HepG2 (cell line): Measurements from ENCODE around the gene ADGRG1. TPM values are rescaled to one million over a fixed set of nuclear protein-coding genes. Genes with fewer than 3 reads are reported as not detected.

ENCODE experiments used
- EED ChIP-seq: sonication (generic); formaldehyde crosslinking; IDR thresholded peaks from 2 replicates; pipeline ENCODE4 v1.5.0; 2020; ENCODE audit warnings: mild to moderate bottlenecking, missing genetic modification reagents
- ELF1 ChIP-seq: sonication (generic); formaldehyde crosslinking; IDR thresholded peaks from 2 replicates; pipeline ENCODE4 v1.4.0; 2020; ENCODE audit warnings: missing genetic modification reagents
- GABPA ChIP-seq, 2 experiments: IDR thresholded peaks; 2 replicates each; pipeline ENCODE4 v1.6.1; 2011 to 2016; ENCODE audit warnings: low read depth in 2 of 2, low read length in 1 of 2, missing biosample characterization in 1 of 2, missing genetic modification characterization in 1 of 2
- HMGXB4 ChIP-seq, 2 experiments: sonication (generic) in 1 of 2; formaldehyde crosslinking in 1 of 2; IDR thresholded peaks; 2 replicates each; pipeline versions ENCODE4 v1.4.0 to v1.6.1; 2018 to 2020; ENCODE audit warnings: missing genetic modification reagents in 2 of 2, borderline replicate concordance in 1 of 2, low read depth in 1 of 2, mild to moderate bottlenecking in 1 of 2, missing biosample characterization in 1 of 2
- MLX ChIP-seq: IDR thresholded peaks from 2 replicates; pipeline ENCODE4 v1.6.1; 2016
- NFATC3 ChIP-seq: sonication (generic); formaldehyde crosslinking; IDR thresholded peaks from 2 replicates; pipeline ENCODE4 v1.5.1; 2020; ENCODE audit warnings: mild to moderate bottlenecking, missing genetic modification reagents
- RCOR2 ChIP-seq: IDR thresholded peaks from 2 replicates; pipeline ENCODE4 v1.6.1; 2016; ENCODE audit warnings: missing biosample characterization, missing genetic modification reagents
- SIN3B ChIP-seq: fragments of 150-350 bp; IDR thresholded peaks from 2 replicates; pipeline ENCODE4 v1.6.1; 2014; ENCODE audit warnings: low read length
- SKI ChIP-seq: fragments of 450-650 bp; IDR thresholded peaks from one replicate; pipeline ENCODE4 v1.6.1; 2018; ENCODE audit warnings: mild to moderate bottlenecking; ENCODE audit not compliant: partially characterized antibody
- ZC3H4 ChIP-seq: sonication (generic); formaldehyde crosslinking; IDR thresholded peaks from 2 replicates; pipeline ENCODE4 v1.4.0; 2020; ENCODE audit warnings: missing genetic modification reagents, borderline replicate concordance
- ZFYVE20 ChIP-seq: sonication (generic); formaldehyde crosslinking; IDR thresholded peaks from 2 replicates; pipeline ENCODE4 v1.8.0; 2023; ENCODE audit warnings: low read depth, mild to moderate bottlenecking, moderate library complexity, missing genetic modification reagents, borderline replicate concordance
- ZNF230 ChIP-seq: sonication (generic); formaldehyde crosslinking; IDR thresholded peaks from 2 replicates; pipeline ENCODE4 v1.4.0; 2020; ENCODE audit warnings: mild to moderate bottlenecking, missing genetic modification reagents
- ZNF256 ChIP-seq: sonication (generic); formaldehyde crosslinking; conservative IDR thresholded peaks from 2 replicates; pipeline ENCODE4 v1.4.0; 2020; ENCODE audit warnings: missing genetic modification reagents
- ZNF558 ChIP-seq: sonication (generic); formaldehyde crosslinking; IDR thresholded peaks from 2 replicates; pipeline ENCODE4 v1.9.0; 2022; ENCODE audit warnings: mild to moderate bottlenecking, missing genetic modification reagents, borderline replicate concordance
- ZNF652 ChIP-seq: IDR thresholded peaks from 2 replicates; pipeline ENCODE4 v1.6.1; 2016; ENCODE audit warnings: low read depth, borderline replicate concordance
- ZNF704 ChIP-seq: sonication (generic); formaldehyde crosslinking; IDR thresholded peaks from 2 replicates; pipeline ENCODE4 v1.8.1; 2023; ENCODE audit warnings: mild to moderate bottlenecking, inconsistent platforms, moderate library complexity, missing genetic modification reagents, borderline replicate concordance
- ZNF709 ChIP-seq: sonication (generic); formaldehyde crosslinking; IDR thresholded peaks from 2 replicates; pipeline ENCODE4 v1.5.0; 2020; ENCODE audit warnings: mild to moderate bottlenecking, missing genetic modification reagents
- ZNF746 ChIP-seq: sonication (generic); formaldehyde crosslinking; IDR thresholded peaks from 2 replicates; pipeline ENCODE4 v1.8.0; 2022; ENCODE audit warnings: mild to moderate bottlenecking, missing genetic modification reagents
- polyA plus RNA-seq, 8 experiments: library from polyadenylated mRNA; depleted of rRNA in 3 of 8; stranded (reverse) in 7 of 8; unstranded in 1 of 8; fragments of >200 nt; fragmentation: Illumina TruSeq in 4 of 8; extraction: Trizol in 4 of 8; gene quantifications; 2 replicates each; pipeline versions ENCODE4 v1.2.1 to v1.2.3, GENCODE V29; 2011 to 2016; ENCODE audit warnings: low read depth in 4 of 8, missing spikeins in 1 of 8, mixed read lengths in 1 of 8; ENCODE audit not compliant: insufficient read depth in 1 of 8
- total RNA-seq, 5 experiments: library from RNA; depleted of rRNA; stranded (reverse); fragments of >200 nt; fragmentation: Illumina TruSeq; extraction: Trizol; gene quantifications; 2 replicates each; pipeline ENCODE4 v1.2.3, GENCODE V29; 2016; ENCODE audit warnings: low read depth in 1 of 5
- TF ChIP-seq, protein P1 (sequence below): sonication (generic); formaldehyde crosslinking; conservative IDR thresholded peaks from 2 replicates; pipeline ENCODE4 v1.4.0; 2020; ENCODE audit warnings: missing genetic modification reagents
- TF ChIP-seq, protein P2 (sequence below): sonication (generic); formaldehyde crosslinking; conservative IDR thresholded peaks from 2 replicates; pipeline ENCODE4 v1.4.0; 2020; ENCODE audit warnings: missing genetic modification reagents
- TF ChIP-seq, protein P3 (sequence below): sonication (generic); formaldehyde crosslinking; IDR thresholded peaks from 2 replicates; pipeline ENCODE4 v1.8.1; 2023; ENCODE audit warnings: mild to moderate bottlenecking, moderate library complexity, missing genetic modification reagents

The ADGRG1 gene
- total and polyA plus RNA-seq, 2 of the 13 experiments (the other 11 are each of a cell fraction or from before 2014, with no cell fraction given), result 2.7 to 5.9 TPM

DNA sequence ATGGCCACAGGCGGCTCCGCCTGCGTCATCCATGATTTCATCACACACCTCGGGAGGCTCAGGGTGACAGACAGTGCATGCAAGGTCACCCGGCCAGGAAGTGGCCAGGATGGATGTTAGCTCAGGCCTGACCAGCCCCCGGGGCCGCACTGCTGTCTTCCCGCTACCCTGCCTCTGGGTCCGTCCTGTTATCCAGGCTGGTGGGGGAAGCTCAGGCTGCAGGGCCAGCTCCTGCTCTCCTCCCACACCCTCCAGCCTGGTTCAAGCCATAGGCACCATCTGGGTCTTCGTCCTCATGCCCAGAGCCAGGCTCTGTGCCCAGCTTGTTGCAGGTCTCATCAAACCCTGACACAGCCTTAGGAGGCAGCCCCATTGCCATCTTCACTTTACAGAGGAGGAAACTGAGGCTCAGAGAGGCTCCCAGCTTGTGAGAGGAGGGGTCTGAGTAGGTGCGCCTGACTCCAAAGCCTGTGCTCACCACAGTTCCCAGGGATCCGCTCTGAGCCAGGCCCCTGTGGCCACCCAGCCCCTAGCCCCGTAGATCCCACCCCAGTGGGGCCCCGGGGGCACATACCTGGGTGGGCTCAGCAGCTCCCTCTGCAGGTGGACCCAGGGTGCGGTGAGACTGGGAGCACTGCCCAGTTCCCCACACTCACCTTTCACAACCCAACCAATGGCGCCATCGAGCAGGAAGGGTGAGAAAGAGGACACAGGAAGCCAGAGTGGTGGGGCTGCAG is 39.3 kb downstream of the ADGRG1 start (continued):
- TF ChIP-seq, protein P1, sequence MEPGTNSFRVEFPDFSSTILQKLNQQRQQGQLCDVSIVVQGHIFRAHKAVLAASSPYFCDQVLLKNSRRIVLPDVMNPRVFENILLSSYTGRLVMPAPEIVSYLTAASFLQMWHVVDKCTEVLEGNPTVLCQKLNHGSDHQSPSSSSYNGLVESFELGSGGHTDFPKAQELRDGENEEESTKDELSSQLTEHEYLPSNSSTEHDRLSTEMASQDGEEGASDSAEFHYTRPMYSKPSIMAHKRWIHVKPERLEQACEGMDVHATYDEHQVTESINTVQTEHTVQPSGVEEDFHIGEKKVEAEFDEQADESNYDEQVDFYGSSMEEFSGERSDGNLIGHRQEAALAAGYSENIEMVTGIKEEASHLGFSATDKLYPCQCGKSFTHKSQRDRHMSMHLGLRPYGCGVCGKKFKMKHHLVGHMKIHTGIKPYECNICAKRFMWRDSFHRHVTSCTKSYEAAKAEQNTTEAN (CRISPR knock-in tag), result no peak
- TF ChIP-seq, protein P2, sequence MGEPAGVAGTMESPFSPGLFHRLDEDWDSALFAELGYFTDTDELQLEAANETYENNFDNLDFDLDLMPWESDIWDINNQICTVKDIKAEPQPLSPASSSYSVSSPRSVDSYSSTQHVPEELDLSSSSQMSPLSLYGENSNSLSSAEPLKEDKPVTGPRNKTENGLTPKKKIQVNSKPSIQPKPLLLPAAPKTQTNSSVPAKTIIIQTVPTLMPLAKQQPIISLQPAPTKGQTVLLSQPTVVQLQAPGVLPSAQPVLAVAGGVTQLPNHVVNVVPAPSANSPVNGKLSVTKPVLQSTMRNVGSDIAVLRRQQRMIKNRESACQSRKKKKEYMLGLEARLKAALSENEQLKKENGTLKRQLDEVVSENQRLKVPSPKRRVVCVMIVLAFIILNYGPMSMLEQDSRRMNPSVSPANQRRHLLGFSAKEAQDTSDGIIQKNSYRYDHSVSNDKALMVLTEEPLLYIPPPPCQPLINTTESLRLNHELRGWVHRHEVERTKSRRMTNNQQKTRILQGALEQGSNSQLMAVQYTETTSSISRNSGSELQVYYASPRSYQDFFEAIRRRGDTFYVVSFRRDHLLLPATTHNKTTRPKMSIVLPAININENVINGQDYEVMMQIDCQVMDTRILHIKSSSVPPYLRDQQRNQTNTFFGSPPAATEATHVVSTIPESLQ (CRISPR knock-in tag), result no peak
- TF ChIP-seq ELF1, result peak; percentile 91
- TF ChIP-seq ZNF746 (CRISPR knock-in tag), result no peak
- TF ChIP-seq HMGXB4 (CRISPR knock-in tag; IDR thresholded peaks at IDR 0.05; ENCODE audit: borderline replicate concordance in 1 of 2, low read depth in 1 of 2), result peak in 1 of 2 experiments; percentile 59; a peak in 1 of 4 replicates
- no peak; the same call in 1 of the 2 replicates for TF ChIP-seq GABPA (IDR thresholded peaks at IDR 0.05; ENCODE audit: low read depth, low read length)
- TF ChIP-seq GABPA (CRISPR knock-in tag; IDR thresholded peaks at IDR 0.05; ENCODE audit: low read depth), result peak; percentile 71
- TF ChIP-seq ZNF704 (CRISPR knock-in tag), result no peak; the same call in 1 of the 2 replicates
- no peak for TF ChIP-seq ZFYVE20
- 0 out of 2 replicates have a peak, but pooled peaks have one; percentile 53 for TF ChIP-seq ZNF230 (CRISPR knock-in tag)
- TF ChIP-seq ZNF709 (CRISPR knock-in tag), result 0 out of 2 replicates have a peak, but pooled peaks have one; percentile 66
- TF ChIP-seq, protein P3, sequence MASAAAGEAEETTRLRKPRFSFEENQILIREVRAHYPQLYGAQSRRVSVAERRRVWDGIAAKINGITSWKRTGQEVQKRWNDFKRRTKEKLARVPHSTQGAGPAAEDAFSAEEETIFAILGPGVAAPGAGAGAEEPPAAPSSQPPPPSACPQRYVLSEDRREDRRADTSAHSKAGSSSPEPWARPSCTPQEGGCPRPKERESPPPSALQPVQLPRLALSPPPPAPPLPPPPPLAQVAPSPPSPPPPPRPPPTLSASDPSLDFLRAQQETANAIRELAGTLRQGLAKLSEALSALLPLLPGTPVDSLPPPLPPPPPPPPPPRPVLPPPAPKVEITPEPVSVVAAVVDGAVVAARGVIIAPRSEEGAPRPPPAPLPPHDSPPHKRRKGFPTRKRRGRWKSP, result peak; percentile 13; the same call in 1 of the 2 replicates
- no peak for TF ChIP-seq SIN3B
- peak; percentile 81 for TF ChIP-seq SKI
- TF ChIP-seq ZNF558 (CRISPR knock-in tag), result no peak
- TF ChIP-seq RCOR2 (CRISPR knock-in tag), result peak; percentile 79
- no peak for TF ChIP-seq NFATC3 (CRISPR knock-in tag)
- no peak for TF ChIP-seq ZC3H4 (CRISPR knock-in tag)
- TF ChIP-seq ZNF652 (CRISPR knock-in tag), result no peak
- TF ChIP-seq MLX (CRISPR knock-in tag), result peak; percentile 83
- no peak for TF ChIP-seq EED (CRISPR knock-in tag)
- no peak for TF ChIP-seq ZNF256
